Lower lobe of right lung (tissue), 2 donors: ENCODE data around the gene TRAPPC6A. TPM values are rescaled to one million over a fixed set of nuclear protein-coding genes. Genes with fewer than 3 reads are reported as not detected.

Experiments used
- ATAC-seq, 2 donors: fragments of 200-7000 bp; cut with Tn5 transposase; one replicate each; pipeline ENCODE4 v1.9.1; 2020 to 2022; ENCODE audit warnings: mild to moderate bottlenecking in 2 of 2, moderate library complexity in 2 of 2
- DNase-seq: peaks from one replicate; pipeline ENCODE4 v3.0.0-alpha.2; 2020
- H3K27ac ChIP-seq: fragments of 200-600 bp; one replicate; pipeline ENCODE4 v1.8.0; 2022
- H3K27me3 ChIP-seq: fragments of 200-600 bp; one replicate; pipeline ENCODE4 v1.8.0; 2022; ENCODE audit warnings: low read depth
- H3K36me3 ChIP-seq: fragments of 200-600 bp; one replicate; pipeline ENCODE4 v1.8.0; 2022; ENCODE audit warnings: mild to moderate bottlenecking
- H3K4me1 ChIP-seq: fragments of 200-600 bp; one replicate; pipeline ENCODE4 v1.8.0; 2022
- H3K4me3 ChIP-seq: fragments of 200-600 bp; one replicate; pipeline ENCODE4 v1.8.0; 2022; ENCODE audit warnings: mild to moderate bottlenecking
- H3K9me3 ChIP-seq: fragments of 200-600 bp; one replicate; pipeline ENCODE4 v1.8.0; 2022
- CTCF ChIP-seq: fragments of 200-600 bp; IDR thresholded peaks from one replicate; pipeline ENCODE4 v1.8.0; 2022; ENCODE audit warnings: antibody characterized with exemption, mild to moderate bottlenecking
- intact Hi-C: fragments of 100-400 bp; cut with DNase I; formaldehyde crosslinking; loops from one replicate; pipeline ENCODE4 v1.11.0; 2022
- total RNA-seq: library from RNA; stranded (reverse); fragmentation: NEBNext Ultra II Directional; extraction: Animal tissue kit (Norgen Biotek cat#: 25700); gene quantifications from one replicate; pipeline ENCODE4 v1.2.1, GENCODE V29; 2021
- donor health status: DM: no; HTN: yes; CAD: no; lungs with severe emphysema.

Gene TRAPPC6A
- total RNA-seq, 1 donor from 2014 or later = 18.4 TPM

- Histone ChIP-seq H3K36me3 (no peaks in the 10 kb centered on the region), H3K9me3 (no peaks in the 10 kb centered on the region), H3K4me3 (no peak overlapping the region), H3K27me3 (no peaks in the 10 kb centered on the region), H3K27ac (no peak overlapping the region), H3K4me1 (peaks cover 6% of the 10 kb centered on the region)
- intact Hi-C loops = no loop called here
- DNase-seq = no peak
- peak in 1 of 2 donors; percentile 37 for ATAC-seq
- peak; percentile 48 for TF ChIP-seq CTCF
Observed at GRCh38 chr19:45200568-45200967, 22.5 kb upstream of the TRAPPC6A start.

- Histone ChIP-seq H3K36me3 (no peaks in the 10 kb centered on the region), H3K4me1 (no peaks in the 10 kb centered on the region), H3K27me3 (no peaks in the 10 kb centered on the region), H3K9me3 (no peaks in the 10 kb centered on the region), H3K4me3 (no peak overlapping the region), H3K27ac (no peak overlapping the region)
- DNase-seq = no peak
- TF ChIP-seq CTCF = no peak
- intact Hi-C loops = no loop called here
- ATAC-seq = no peak
Observed at GRCh38 chr19:45195764-45196163, 17.7 kb upstream of the TRAPPC6A start.

GRCh38 chr19:45191375-45191774 lies 13.3 kb upstream of the TRAPPC6A start:
- Histone ChIP-seq H3K27me3 (no peaks in the 10 kb centered on the region), H3K4me1 (no peaks in the 10 kb centered on the region), H3K4me3 (no peak overlapping the region), H3K27ac (no peak overlapping the region), H3K9me3 (no peaks in the 10 kb centered on the region), H3K36me3 (no peaks in the 10 kb centered on the region)
- no peak for TF ChIP-seq CTCF
- ATAC-seq = no peak
- no peak for DNase-seq
- intact Hi-C loops = no loop called here

- no peak for TF ChIP-seq CTCF
- Histone ChIP-seq H3K9me3 (no peaks in the 10 kb centered on the region), H3K27ac (no peak overlapping the region), H3K4me1 (no peaks in the 10 kb centered on the region), H3K4me3 (no peak overlapping the region), H3K27me3 (no peaks in the 10 kb centered on the region), H3K36me3 (no peaks in the 10 kb centered on the region)
- no peak for ATAC-seq
- DNase-seq = no peak
- intact Hi-C loops = no loop called here
Observed at GRCh38 chr19:45189971-45190370, 11.9 kb upstream of the TRAPPC6A start.

GRCh38 chr19:45187421-45188100 lies 9.5 kb upstream of the TRAPPC6A start:
- Histone ChIP-seq H3K4me1 (no peaks in the 10 kb centered on the region), H3K27me3 (no peaks in the 10 kb centered on the region), H3K4me3 (no peak overlapping the region), H3K9me3 (no peaks in the 10 kb centered on the region), H3K27ac (no peak overlapping the region), H3K36me3 (no peaks in the 10 kb centered on the region)
- intact Hi-C loops = no loop called here
- peak; percentile 53 for TF ChIP-seq CTCF
- no peak for DNase-seq
- ATAC-seq = peak; percentile 60 to 61
